GM12872 (cell line): ENCODE data around the gene PDE3A.

Source experiments
- TF ChIP-seq, protein P1 (sequence below): IDR thresholded peaks from 3 replicates; pipeline ENCODE4 v1.5.1; 2011; ENCODE audit warnings: low read depth, mild to moderate bottlenecking, low read length, moderate library complexity; ENCODE audit not compliant: insufficient read depth

PDE3A gene

DNA sequence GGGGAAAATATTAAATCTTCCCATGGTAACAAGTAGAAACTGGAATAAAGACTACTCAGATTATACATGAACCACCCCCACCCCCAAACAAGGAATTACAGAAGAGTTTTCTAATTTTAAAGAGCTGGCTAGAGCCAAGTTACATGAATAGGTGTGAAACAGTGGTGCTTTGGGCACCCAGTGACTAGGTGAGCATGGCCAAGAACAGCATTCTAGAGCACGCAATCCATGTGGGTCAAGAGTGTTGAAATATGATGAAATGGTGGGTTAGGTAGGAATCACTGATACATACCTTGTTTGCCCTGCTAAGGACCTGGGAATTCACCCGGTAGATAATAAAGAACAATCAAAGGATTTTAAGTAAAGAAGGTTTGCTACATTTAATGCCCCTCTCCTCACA is 208.7 kb downstream of the PDE3A start:
- TF ChIP-seq, protein P1, sequence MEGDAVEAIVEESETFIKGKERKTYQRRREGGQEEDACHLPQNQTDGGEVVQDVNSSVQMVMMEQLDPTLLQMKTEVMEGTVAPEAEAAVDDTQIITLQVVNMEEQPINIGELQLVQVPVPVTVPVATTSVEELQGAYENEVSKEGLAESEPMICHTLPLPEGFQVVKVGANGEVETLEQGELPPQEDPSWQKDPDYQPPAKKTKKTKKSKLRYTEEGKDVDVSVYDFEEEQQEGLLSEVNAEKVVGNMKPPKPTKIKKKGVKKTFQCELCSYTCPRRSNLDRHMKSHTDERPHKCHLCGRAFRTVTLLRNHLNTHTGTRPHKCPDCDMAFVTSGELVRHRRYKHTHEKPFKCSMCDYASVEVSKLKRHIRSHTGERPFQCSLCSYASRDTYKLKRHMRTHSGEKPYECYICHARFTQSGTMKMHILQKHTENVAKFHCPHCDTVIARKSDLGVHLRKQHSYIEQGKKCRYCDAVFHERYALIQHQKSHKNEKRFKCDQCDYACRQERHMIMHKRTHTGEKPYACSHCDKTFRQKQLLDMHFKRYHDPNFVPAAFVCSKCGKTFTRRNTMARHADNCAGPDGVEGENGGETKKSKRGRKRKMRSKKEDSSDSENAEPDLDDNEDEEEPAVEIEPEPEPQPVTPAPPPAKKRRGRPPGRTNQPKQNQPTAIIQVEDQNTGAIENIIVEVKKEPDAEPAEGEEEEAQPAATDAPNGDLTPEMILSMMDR = no peak

DNA sequence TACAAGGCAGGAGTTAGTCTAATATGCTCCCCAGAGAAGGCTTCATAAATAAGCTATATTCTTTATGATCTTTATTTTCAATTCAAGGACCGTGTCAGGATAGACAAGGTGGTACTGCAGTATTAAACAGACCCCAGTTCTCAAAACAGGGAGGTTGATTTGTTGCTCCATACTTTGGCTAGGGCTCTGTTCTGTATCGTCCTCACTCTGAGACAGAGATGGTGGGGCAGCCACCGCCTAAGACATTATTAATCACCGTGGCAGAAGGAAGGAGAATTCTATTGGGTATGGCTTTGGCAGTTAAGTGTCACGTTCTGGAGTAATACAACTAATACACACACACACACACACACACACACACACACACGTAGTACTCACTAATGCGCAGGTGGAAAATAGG is 209.8 kb downstream of the PDE3A start:
- TF ChIP-seq, protein P1 = no peak

DNA sequence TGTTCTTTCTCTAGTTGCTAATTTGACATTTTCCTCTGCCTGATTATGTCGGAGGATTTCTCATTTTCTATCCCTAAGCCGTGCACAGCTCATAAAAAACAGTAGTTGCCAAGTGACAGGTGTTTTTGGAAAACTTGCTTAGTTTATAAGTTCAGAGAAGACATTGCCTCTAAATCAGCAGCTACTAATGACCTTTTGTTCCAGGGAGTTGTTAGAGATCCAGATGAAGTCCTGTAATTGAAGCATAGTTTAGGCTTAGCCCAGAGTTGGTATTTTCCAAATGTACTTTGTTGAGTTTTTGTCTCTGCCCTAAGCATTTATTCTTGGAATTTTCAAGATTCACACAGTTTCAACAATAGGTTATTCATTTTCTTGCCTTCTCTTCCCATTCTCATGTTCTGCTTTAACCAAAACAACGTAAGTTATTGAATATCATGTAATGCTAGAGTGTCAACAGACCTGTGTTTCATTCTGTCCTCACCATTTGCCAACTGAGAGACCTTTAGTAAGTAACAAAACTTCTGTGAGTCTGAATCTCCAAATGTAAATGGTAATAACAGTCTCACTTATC is 216.8 kb downstream of the PDE3A start:
- TF ChIP-seq, protein P1 = no peak

DNA sequence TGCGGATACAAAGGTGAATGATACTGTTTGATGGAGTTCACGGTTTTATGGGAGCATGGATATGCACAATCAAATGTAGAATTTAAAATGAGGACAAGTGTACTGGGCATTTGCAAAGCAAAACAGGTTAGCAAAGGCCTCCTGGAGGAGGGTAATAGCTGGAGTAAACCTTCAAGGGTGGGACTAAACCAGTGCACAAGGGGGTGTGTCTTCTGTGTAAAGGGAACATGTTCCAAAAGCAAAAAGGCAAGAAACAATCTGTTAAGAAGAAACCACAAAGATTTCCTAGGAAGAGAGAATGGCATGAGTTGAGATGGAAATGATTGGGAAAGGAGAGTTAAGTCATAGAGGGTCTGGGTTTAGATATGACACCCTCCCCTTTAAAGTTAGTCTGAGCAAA is 217.6 kb downstream of the PDE3A start:
- TF ChIP-seq, protein P1 = no peak

DNA sequence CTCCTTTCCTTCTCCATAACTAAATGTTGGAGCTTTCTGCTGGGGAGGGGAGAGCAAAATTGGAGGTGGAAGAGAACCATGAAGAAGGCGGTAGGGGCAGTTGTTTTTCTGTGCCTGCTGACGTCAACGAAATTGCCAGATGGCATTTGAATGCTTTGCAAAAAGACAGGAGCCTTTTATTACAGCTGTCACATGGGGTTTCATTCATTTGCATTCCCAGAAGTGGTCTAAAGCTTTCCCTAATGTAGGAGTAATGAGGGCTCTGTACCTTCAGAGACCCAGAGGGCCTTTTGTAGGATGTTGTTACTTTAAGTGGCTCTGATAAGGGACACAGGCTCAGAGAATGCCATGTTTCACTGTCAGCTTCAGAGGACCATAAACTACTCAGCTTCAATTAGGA is 219.7 kb downstream of the PDE3A start:
- TF ChIP-seq, protein P1 = no peak

DNA sequence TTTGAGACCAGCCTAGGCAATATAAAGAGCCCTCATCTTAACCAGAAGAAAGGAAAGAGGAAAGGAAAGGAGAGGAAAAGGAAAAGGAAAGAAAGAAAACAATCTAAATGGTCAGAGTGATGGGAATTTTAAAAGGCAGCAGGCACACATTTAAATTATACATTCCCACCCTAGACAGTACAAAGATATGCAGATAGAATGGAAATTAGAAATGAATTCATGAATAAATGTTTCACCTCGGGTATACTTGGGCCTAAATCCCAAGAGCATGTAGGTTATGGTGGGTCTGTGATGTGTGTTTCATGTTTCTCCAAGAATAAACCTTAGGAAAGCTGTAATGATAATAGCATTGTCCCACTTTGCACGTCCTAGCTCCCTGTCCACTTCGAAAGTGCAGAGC is 222.2 kb downstream of the PDE3A start:
- TF ChIP-seq, protein P1 = no peak

DNA sequence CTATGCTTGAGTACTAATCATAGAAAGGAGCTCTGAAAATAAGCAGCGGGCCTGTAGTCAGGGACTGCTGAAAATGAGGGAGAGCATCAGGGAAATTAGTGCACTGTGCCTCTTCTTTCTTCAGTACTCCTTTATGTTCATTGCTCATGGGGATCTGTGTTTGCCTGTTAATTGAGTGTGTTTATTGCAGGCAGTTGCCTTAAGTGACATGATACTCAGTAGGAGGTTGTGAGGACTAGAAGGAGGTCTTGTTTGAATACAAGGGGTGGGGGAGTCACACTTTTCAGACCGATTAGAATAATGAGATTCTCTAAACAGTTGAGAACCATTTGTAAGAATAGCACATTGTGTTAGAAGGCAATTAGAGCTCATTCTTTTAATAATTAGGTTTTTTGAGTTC is 224.2 kb downstream of the PDE3A start:
- TF ChIP-seq, protein P1 = no peak

DNA sequence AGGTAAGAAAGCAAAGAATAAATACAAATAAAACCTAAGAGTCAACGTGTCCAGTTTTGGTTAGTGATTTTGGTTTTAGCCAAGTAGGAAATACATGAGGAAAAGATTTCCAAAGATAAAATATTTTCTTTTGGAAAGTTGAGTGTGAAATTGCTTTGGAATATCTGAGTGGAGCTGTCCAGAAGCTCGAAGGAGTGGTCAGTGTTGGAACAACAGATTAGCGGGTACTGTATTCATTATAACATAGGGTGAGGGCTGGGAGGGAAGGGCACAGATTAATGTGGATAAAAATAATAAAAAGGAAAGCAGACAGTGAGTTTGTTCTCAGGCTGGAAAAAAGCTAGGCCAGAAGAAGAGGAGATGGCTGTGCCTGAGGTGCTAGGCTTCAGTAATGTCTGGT is 225.3 kb downstream of the PDE3A start:
- TF ChIP-seq, protein P1 = no peak
